DOHH2 (cell line): ENCODE measurements around the gene GLRA3.

ENCODE experiments used
- H3F3A ChIP-seq: fragments of 200-600 bp; sonication (generic), shearing (Covaris generic); 2 replicates; pipeline ENCODE4 v1.6.0; 2016; ENCODE audit warnings: antibody characterized with exemption, mild to moderate bottlenecking; ENCODE audit not compliant: control insufficient read depth, insufficient read depth
- H3K27ac ChIP-seq: fragments of 200-600 bp; sonication (generic); 2 replicates; pipeline ENCODE4 v1.5.1; 2014; ENCODE audit warnings: low read depth, mild to moderate bottlenecking, low read length, moderate library complexity
- H3K27me3 ChIP-seq: fragments of 200-600 bp; sonication (generic); 2 replicates; pipeline ENCODE4 v1.6.1; 2014; ENCODE audit warnings: mild to moderate bottlenecking, low read length, mixed read lengths; ENCODE audit not compliant: control insufficient read depth
- H3K36me3 ChIP-seq: fragments of 200-600 bp; sonication (generic); 2 replicates; pipeline ENCODE4 v1.6.1; 2014; ENCODE audit warnings: mild to moderate bottlenecking, low read length, moderate library complexity, mixed read lengths; ENCODE audit not compliant: control insufficient read depth
- H3K4me1 ChIP-seq: fragments of 200-600 bp; sonication (generic); 2 replicates; pipeline ENCODE4 v1.6.1; 2014; ENCODE audit warnings: mild to moderate bottlenecking, low read length, mixed read lengths; ENCODE audit not compliant: control insufficient read depth
- H3K4me2 ChIP-seq: fragments of 200-600 bp; sonication (generic); 2 replicates; pipeline ENCODE4 v1.6.0; 2014; ENCODE audit warnings: mild to moderate bottlenecking, low read length, moderate library complexity
- H3K4me3 ChIP-seq: fragments of 200-600 bp; sonication (generic); 2 replicates; pipeline ENCODE4 v1.5.1; 2014; ENCODE audit warnings: mild to moderate bottlenecking, low read length, mixed read lengths
- H3K79me2 ChIP-seq: fragments of 200-600 bp; sonication (generic); 2 replicates; pipeline ENCODE4 v1.6.1; 2014; ENCODE audit warnings: mild to moderate bottlenecking, low read length, mixed read lengths; ENCODE audit not compliant: control insufficient read depth
- H3K9me2 ChIP-seq: fragments of 200-600 bp; sonication (generic); replicated peaks from 2 replicates; pipeline ENCODE4 v1.6.1; 2014; ENCODE audit warnings: mild to moderate bottlenecking, low read length, mixed read lengths; ENCODE audit not compliant: control insufficient read depth
- H3K9me3 ChIP-seq: fragments of 200-600 bp; sonication (generic); 2 replicates; pipeline ENCODE4 v1.6.1; 2014; ENCODE audit warnings: antibody characterized with exemption, low read length, mixed read lengths; ENCODE audit not compliant: control insufficient read depth, insufficient read depth
- H4K20me1 ChIP-seq: fragments of 200-600 bp; sonication (generic); 2 replicates; pipeline ENCODE4 v1.6.0; 2014; ENCODE audit warnings: low read depth, mild to moderate bottlenecking, antibody characterized with exemption, low read length, moderate library complexity; ENCODE audit not compliant: control insufficient read depth, insufficient read depth
- EZH2phosphoT487 ChIP-seq: fragments of 200-600 bp; sonication (generic); IDR thresholded peaks from 2 replicates; pipeline ENCODE4 v1.6.1; 2017; ENCODE audit warnings: borderline replicate concordance, mild to moderate bottlenecking, antibody characterized with exemption, low read length, moderate library complexity, mixed read lengths
- TF ChIP-seq, protein P1 (sequence below): fragments of 200-600 bp; sonication (generic); IDR thresholded peaks from one replicate; pipeline ENCODE4 v1.5.1; 2014; ENCODE audit warnings: antibody characterized with exemption, mild to moderate bottlenecking, low read depth, low read length; ENCODE audit not compliant: poor library complexity, severe bottlenecking

The GLRA3 gene

DNA sequence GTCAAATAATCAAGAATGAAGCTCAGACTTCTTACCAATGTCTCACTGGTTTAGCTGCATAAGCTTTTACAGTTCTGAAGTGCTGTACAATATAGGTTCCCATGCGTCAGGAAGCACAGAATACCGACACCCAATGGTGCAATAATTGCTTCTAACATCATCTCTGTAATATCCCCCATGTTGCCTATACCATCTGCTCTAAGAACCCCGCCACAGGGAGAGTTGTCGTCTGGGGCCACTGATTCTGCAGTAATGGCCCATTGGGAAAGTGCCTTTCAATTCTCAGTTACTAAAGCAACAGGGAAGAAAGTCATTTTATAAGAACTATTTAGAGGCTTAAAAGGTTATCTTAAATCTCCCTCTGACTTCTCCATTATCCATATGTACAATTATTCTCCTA, 94.9 kb downstream of the GLRA3 start:
- Histone ChIP-seq H3K27ac (no peak overlapping the region), H4K20me1 (no peaks in the 10 kb centered on the region), H3K4me3 (no peak overlapping the region), H3K36me3 (no peaks in the 10 kb centered on the region), H3K9me3 (no peaks in the 10 kb centered on the region), H3K79me2 (no peaks in the 10 kb centered on the region), H3F3A (no peaks in the 10 kb centered on the region), H3K4me1 (no peaks in the 10 kb centered on the region), H3K27me3 (no peaks in the 10 kb centered on the region), H3K4me2 (no peak overlapping the region), H3K9me2 (no peaks in the 10 kb centered on the region)
- no peak for TF ChIP-seq EZH2phosphoT487
- TF ChIP-seq, protein P1, sequence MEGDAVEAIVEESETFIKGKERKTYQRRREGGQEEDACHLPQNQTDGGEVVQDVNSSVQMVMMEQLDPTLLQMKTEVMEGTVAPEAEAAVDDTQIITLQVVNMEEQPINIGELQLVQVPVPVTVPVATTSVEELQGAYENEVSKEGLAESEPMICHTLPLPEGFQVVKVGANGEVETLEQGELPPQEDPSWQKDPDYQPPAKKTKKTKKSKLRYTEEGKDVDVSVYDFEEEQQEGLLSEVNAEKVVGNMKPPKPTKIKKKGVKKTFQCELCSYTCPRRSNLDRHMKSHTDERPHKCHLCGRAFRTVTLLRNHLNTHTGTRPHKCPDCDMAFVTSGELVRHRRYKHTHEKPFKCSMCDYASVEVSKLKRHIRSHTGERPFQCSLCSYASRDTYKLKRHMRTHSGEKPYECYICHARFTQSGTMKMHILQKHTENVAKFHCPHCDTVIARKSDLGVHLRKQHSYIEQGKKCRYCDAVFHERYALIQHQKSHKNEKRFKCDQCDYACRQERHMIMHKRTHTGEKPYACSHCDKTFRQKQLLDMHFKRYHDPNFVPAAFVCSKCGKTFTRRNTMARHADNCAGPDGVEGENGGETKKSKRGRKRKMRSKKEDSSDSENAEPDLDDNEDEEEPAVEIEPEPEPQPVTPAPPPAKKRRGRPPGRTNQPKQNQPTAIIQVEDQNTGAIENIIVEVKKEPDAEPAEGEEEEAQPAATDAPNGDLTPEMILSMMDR = no peak

DNA sequence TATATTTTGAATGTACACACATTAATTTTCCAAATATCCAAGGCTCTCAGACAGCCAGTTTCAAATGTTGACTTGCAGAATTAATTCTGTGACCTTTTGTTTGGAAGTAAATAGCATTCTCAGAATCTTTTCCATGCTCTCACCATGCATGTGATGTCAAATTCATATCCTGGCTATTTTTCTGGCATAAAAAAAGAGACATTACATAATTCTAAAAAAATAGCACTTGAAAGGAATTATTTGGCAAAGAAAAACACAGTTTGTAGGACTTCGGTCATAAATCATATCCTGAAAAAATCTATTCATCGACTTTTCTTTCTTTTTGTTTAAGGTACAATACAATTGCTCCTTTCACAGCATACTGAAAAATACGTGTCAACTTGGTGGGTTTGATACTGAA, 111.2 kb downstream of the GLRA3 start:
- Histone ChIP-seq H3K79me2 (no peaks in the 10 kb centered on the region), H3K4me3 (no peak overlapping the region), H3K9me3 (no peaks in the 10 kb centered on the region), H3K36me3 (no peaks in the 10 kb centered on the region), H3K27ac (no peak overlapping the region), H3K4me1 (no peaks in the 10 kb centered on the region), H3K4me2 (no peak overlapping the region), H3K27me3 (no peaks in the 10 kb centered on the region), H4K20me1 (no peaks in the 10 kb centered on the region), H3F3A (no peaks in the 10 kb centered on the region), H3K9me2 (no peaks in the 10 kb centered on the region)
- TF ChIP-seq EZH2phosphoT487 = no peak
- TF ChIP-seq, protein P1 = no peak

DNA sequence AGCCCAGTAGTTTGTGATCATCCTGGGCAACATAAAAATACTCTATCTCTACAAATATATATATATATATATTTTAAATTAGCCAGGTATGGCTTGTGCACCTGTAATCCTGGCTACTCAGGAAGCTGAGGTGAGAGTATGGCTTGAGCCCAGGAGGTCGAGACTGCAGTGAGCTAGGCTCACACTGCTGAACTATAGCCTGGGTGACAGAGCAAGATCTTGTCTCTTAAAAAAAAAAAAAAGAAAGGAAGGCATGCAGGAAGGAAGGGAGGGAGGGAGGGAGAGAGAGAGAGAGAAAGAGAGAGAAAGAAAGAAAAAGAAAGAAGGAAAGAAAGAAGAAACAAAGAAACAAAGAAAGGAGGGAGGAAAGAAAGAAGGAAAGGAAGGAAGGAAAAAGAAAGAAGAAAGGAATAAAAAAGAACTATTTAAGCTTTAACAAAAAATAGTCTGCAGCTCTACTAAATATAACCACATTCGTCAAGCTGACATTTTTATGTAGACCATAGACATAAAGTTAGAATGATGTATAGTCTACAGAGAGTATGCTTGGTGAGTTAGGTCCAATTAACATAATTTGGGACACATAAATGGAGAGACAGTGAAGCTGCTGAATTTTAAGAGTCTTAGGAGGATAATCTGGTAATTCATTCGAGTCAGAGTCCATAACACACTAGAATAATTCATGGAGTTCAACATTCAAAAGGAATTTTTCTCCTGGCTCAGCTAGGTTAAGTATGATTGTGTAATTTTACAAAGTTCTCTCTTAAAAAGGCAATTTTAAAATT, 111.9 kb downstream of the GLRA3 start:
- Histone ChIP-seq H3K4me3 (no peak overlapping the region), H4K20me1 (no peaks in the 10 kb centered on the region), H3K27ac (no peak overlapping the region), H3K9me3 (no peaks in the 10 kb centered on the region), H3K9me2 (no peaks in the 10 kb centered on the region), H3K36me3 (no peaks in the 10 kb centered on the region), H3K79me2 (no peaks in the 10 kb centered on the region), H3K27me3 (no peaks in the 10 kb centered on the region), H3K4me1 (no peaks in the 10 kb centered on the region), H3F3A (no peaks in the 10 kb centered on the region), H3K4me2 (no peak overlapping the region)
- TF ChIP-seq, protein P1 = no peak
- no peak for TF ChIP-seq EZH2phosphoT487
